Ureter (tissue), 1 donor: Measurements from ENCODE around the gene PATZ1. TPM values are rescaled to one million over a fixed set of nuclear protein-coding genes. Genes with fewer than 3 reads are reported as not detected.

Experiments used
- DNase-seq: peaks from one replicate; pipeline ENCODE4 v3.0.0-alpha.2; 2020; ENCODE audit warnings: low spot score
- total RNA-seq: library from RNA; stranded (reverse); gene quantifications from one replicate; pipeline ENCODE4 v1.2.4, GENCODE V29; 2023
- donor health status: DM: yes; HTN: yes; CAD: no.

The PATZ1 gene
- total RNA-seq, 1 donor from 2014 or later: 58.5 TPM

DNA sequence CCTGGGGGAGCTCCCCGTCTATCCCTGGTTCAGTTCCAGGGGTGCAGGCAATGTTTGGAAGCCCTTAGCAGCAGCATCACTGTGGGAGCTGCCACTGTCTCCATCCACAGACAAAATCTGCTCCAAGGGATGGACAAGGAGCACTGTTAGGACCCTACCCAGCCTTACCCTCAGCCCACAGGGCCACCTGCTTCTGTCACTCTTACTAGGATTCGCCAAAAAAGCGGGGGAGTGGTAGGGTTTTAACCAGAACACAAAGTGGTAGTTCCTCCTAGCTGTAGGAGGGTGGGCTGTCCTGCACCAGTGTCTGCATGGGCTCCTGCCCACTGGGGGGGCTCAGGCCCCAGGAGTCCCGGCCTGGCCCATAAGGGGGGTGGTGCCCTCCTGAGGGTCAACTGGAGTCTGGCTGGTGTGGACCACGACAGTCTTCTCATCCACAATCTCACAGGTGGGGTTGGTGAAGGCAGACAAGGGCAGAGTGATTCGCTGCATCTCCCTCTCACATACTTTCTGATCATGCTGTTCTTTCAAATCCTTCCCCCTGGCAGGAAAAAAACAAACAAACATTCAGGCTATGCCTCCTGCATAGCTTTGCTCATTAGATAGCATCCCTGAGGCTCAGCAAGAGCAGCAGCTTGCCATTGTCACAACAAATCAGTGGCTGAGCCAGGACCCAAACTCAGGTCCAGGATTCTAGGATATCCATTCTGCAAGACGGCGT is 63.2 kb downstream of the PATZ1 start:
- DNase-seq: no peak

GRCh38 chr22:31281733-31282132 is 64.4 kb downstream of the PATZ1 start:
- DNase-seq: no peak

DNA sequence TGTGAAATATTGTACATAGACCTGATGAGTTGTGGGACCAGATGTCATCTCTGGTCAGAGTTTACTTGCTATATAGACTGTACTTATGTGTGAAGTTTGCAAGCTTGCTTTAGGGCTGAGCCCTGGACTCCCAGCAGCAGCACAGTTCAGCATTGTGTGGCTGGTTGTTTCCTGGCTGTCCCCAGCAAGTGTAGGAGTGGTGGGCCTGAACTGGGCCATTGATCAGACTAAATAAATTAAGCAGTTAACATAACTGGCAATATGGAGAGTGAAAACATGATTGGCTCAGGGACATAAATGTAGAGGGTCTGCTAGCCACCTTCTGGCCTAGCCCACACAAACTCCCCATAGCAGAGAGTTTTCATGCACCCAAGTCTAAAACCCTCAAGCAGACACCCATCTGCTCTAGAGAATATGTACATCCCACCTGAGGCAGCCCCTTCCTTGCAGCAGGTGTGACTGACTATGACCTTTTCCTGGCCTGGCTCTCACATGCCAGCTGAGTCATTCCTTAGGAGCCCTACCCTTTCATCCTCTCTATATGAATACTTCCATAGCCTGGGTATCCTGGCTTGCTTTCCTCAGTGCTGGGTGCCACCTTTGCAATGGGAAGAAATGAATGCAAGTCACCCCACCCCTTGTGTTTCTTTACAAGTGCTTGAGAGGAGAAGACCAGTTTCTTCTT is 66.2 kb downstream of the PATZ1 start:
- no peak for DNase-seq

GRCh38 chr22:31279327-31279669 is 66.8 kb downstream of the PATZ1 start:
- no peak for DNase-seq

DNA sequence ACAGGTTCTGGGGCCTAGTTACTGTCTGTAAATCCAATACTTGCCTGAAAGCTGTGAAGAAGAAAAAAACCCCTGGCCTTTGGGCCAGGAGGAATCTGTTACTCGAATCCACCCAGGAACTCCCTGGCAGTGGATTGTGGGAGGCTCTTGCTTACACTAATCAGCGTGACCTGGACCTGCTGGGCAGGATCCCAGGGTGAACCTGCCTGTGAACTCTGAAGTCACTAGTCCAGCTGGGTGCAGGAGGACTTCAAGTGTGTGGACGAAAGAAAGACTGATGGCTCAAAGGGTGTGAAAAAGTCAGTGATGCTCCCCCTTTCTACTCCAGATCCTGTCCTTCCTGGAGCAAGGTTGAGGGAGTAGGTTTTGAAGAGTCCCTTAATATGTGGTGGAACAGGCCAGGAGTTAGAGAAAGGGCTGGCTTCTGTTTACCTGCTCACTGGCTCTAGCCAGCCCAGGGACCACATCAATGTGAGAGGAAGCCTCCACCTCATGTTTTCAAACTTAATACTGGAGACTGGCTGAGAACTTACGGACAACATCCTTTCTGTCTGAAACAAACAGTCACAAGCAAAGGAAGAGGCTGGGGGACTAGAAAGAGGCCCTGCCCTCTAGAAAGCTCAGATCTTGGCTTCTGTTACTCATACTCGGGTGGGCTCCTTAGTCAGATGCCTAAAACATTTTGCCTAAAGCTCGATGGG is 67.4 kb downstream of the PATZ1 start:
- no peak for DNase-seq

DNA sequence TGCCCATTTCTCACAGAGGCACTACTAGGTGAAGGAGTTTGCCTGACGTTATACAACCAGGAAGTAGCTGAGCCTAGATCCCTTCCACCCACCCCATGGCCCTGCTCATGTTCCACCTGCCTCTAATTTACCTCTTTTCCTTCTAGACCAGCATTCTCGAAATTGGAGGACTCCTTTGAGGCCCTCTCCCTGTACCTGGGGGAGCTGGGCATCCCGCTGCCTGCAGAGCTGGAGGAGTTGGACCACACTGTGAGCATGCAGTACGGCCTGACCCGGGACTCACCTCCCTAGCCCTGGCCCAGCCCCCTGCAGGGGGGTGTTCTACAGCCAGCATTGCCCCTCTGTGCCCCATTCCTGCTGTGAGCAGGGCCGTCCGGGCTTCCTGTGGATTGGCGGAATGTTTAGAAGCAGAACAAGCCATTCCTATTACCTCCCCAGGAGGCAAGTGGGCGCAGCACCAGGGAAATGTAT is 68.0 kb downstream of the PATZ1 start:
- DNase-seq: no peak

GRCh38 chr22:31277741-31278140 is 68.4 kb downstream of the PATZ1 start:
- DNase-seq: no peak

DNA sequence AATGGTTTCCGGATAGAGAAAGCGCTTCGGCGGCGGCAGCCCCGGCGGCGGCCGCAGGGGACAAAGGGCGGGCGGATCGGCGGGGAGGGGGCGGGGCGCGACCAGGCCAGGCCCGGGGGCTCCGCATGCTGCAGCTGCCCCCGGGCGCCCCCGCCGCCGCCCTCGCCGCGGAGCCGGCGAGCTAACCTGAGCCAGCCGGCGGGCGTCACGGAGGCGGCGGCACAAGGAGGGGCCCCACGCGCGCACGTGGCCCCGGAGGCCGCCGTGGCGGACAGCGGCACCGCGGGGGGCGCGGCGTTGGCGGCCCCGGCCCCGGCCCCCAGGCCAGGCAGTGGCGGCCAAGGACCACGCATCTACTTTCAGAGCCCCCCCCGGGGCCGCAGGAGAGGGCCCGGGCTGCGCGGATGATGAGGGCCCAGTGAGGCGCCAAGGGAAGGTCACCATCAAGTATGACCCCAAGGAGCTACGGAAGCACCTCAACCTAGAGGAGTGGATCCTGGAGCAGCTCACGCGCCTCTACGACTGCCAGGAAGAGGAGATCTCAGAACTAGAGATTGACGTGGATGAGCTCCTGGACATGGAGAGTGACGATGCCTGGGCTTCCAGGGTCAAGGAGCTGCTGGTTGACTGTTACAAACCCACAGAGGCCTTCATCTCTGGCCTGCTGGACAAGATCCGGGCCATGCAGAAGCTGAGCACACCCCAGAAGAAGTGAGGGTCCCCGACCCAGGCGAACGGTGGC is 69.5 kb downstream of the PATZ1 start:
- no peak for DNase-seq

Other genes with a start within 250 kb of the PATZ1 start
- 259 TPM for gene SELENOM, start 238.8 kb downstream of the PATZ1 start, total RNA-seq
- gene INPP5J, start 223.4 kb downstream of the PATZ1 start, total RNA-seq: 4.8 TPM
- gene PLA2G3, start 205.8 kb downstream of the PATZ1 start, total RNA-seq: not detected
- 34.1 TPM for gene RNF185, start 186.2 kb downstream of the PATZ1 start, total RNA-seq
- gene LIMK2, start 134.0 kb downstream of the PATZ1 start, total RNA-seq: 85.4 TPM
- gene PIK3IP1, start 53.9 kb downstream of the PATZ1 start, total RNA-seq: 57.8 TPM
- 50.9 TPM for gene DRG1, start 53.3 kb upstream of the PATZ1 start, total RNA-seq
- 45.7 TPM for gene EIF4ENIF1, start 143.5 kb upstream of the PATZ1 start, total RNA-seq
- 76.9 TPM for gene SFI1, start 150.2 kb upstream of the PATZ1 start, total RNA-seq